ELF-1 (cell line): ENCODE results near the gene DVL1.
A peak's percentile ranks its signal among the peaks of the same experiment; 100 is the strongest.

ENCODE experiments used
- DNase-seq: peaks from one replicate; pipeline ENCODE4 v3.0.0-alpha.2; 2016; ENCODE audit warnings: low read depth, low spot score

DVL1 gene

GRCh38 chr1:1356796-1357401 is 7.7 kb upstream of the DVL1 start:
- DNase-seq = no peak

- no peak for DNase-seq
Observed at GRCh38 chr1:1356166-1356795, 7.1 kb upstream of the DVL1 start.

- DNase-seq = peak; percentile 36
Observed at GRCh38 chr1:1355416-1355815, 6.2 kb upstream of the DVL1 start.

DNA sequence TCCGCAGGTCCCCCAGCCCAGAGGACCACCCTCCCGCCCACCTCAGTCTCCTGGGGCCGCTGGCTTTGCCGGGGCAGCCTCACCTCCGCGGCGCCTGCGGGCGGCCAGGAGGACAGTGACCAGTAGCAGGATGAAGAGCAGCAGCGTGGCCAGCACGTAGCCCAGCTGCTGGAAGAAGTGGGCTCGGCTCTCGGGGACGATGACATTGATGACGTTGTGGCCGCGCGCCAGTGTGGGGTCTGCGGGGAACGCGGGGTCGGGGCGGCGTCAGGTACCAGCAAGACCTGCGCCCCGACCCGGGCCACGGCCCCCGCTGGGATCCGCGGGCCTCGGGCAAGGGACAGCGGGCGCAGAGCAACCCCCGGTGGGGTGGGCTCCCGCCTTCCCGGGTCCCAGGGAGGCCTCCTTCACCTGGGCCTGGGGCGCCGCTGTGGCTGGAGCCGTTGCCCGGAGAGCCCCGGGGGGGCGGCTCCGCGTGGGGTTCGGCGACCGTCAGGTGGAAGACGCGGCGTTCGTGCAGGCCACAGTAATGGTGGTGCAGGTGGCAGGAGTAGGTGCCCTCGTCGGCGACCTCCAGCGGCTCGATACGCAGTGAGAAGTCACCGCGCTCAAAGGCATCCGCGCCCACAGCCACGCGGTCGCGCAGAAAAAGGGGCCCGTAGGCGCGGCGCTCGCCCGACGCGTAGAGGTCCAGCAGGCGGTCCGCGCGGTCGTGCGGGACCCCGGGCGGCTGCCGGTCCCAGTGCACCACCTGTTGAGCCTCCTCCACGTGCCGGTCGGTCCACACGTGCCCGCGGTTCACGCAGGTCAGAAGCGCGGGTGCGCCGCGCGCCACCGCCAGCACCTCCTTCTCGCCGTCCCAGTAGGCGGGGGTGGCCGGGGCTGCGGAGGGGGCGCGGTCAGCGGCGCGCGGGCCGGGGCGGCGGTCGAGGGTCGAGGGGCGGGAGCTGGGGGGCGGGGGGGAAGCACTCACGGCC is 5.3 kb upstream of the DVL1 start:
- no peak for DNase-seq

- DNase-seq = peak; percentile 82
Observed at GRCh38 chr1:1353389-1354151, 4.4 kb upstream of the DVL1 start.

DNA sequence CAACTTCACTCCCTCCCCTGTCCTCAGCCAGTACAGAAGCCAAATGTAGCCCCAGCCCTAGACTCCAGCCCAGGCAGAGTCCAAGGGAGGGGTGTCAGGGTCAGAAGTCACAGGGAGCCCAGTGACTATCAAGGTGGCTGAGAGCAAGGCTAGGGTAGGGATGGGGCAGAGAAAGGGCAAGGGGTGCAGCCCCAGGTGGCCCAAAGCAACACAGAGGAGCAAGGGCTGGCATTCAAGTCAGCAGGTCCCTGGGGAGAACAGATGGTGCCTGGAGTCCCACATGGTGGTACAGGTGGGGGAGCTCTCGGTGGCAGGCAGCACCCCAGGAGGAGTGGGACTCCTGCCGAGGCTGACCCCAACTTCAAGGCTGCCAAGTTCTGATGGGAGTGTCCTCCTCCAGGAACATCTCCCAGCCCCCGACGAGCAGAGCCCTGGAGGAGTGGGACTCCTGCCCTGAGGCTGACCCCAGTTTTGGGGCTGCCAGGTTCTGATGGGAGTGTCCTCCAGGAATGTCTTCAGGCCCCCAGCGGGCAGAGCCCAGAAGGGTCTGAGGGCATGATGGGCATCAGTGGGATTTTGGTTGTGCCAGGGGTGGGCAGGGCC is 3.7 kb upstream of the DVL1 start:
- DNase-seq = no peak

DNA sequence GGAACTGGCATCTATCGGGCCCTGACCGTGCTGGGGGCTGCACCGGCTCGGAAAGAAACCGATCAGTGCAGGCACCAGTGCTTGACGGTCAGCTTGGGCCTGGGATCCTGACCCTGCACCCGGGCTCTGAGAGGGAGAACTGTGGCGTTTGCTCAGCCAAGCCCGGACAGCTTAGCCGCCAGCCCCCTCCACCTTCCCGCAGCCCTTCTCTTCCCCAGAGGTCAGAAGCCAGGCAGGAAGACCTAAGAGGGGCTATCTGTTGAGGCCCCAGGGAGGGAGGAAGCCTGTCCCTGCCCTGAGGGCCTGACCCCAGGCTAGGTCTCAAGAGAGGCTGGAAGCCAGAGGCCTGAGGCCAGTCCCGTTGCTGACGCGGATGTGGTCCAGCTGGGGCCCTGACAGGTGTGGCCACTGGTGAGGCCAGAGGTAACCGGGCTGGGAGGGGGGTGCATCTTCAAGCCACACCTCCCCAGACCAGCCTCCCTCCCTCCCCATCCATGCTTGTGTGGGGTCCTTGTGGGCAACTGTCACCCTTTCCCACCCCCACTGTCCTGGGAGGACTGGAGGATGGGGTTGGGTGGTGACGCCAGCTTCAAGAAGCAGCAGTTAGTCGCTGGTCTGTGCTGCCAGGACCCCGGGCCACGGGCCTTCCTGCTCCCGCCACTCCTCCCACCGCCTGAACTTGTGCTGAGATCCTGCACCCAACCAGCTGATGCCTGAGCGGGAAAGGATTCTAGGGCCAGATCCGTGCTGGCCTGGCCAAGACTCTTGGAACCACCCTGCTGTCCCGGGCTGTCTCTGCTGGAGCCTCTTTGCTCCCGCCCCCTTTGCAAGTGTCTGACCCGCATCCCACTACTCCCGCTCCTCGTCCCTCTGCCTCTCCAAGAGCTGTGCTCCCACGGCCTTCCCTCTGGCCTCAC is 2.6 kb upstream of the DVL1 start:
- DNase-seq = peak; percentile 58

GRCh38 chr1:1348420-1349255 is 580 bp downstream of the DVL1 start:
- DNase-seq = no peak

GRCh38 chr1:1347663-1348419 is 1.4 kb downstream of the DVL1 start:
- peak; percentile 85 for DNase-seq

GRCh38 chr1:1347026-1347595 is 2.1 kb downstream of the DVL1 start:
- no peak for DNase-seq

- no peak for DNase-seq
Observed at GRCh38 chr1:1346501-1346890, 2.7 kb downstream of the DVL1 start.

DNA sequence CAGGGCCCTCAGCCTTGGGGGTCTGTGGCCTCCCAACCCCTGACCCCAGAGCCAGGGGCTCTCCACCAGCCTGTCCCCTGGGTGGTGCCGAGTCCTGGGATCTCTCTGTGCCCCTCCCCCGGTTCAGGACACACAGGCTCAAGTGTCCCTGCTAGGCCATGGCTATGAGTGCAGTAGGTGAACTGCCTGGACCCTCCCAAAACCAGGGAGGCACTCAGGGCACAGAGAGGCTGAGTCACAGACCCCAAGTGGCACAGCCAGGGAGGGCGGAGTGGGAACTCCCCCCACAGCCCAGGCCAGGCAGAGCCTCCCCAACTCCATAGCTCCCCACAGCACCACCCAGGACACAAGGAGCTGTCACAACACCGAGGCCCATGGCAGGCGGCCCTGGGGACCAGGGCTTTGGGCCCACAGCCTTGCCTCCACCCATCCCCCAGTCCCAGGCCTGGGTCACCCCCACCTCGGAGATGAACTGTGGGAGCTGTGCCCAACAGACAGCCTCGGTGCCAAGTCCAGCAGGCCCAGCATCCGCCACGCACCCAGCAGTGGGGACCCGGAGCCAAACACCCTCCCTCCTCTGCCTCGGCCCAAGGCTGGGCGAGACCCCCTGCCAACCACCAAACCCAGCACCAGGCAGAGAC is 3.2 kb downstream of the DVL1 start:
- DNase-seq = no peak

DNA sequence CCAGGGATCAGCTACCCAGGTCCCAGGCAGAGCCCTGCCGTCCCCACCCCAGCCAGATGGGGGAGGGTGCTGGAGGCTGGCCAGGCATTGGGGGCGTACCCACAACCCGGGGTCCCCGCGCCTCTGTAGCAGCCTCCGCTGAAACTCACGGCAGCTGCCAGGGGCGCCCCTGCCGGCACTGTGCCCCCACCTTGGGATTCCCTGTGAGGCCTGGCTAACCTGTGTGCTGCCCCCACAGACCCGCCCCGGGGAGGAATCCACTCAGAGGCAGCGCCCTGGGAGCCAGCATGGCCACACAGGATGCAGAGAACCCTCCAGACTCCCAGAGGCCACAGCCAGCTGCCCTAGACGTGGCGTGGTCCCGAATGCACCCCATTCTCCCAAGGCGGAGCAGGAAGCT is 3.8 kb downstream of the DVL1 start:
- DNase-seq = no peak

DNA sequence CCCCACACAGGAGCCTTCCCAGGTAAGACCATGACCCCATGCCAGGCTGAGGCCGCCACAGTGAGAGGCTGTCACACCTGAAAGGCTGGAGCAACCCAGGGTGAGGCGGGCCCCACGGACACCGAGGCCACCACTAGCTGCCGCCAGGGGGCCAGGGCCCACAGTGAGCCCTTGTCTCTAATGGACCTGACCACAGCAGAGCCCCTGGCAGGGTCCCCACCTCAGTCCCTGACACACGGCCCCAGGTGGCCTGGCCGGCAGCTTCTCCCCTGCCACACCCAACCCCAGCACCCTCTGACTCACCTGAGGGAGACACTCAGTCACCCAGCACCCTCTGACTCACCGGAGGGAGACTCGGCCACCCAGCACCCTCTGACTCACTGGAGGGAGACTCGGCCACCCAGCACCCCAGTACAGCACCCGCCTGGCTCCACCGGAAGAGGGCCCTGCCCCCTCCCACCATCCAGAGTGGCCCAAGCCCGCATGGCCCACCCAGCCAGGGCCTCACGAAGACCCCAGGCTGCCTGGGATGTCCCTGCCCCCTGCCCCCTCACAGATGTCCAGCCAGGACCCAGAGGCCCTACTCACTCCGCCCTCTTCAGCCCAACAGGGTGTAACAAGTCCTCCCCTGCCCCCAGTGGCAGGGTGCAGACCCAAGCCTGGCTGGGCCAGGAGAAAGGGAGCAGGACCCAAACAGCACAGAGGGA is 4.4 kb downstream of the DVL1 start:
- DNase-seq = no peak

- DNase-seq = no peak
Observed at GRCh38 chr1:1343811-1344421, 5.3 kb downstream of the DVL1 start.

DNA sequence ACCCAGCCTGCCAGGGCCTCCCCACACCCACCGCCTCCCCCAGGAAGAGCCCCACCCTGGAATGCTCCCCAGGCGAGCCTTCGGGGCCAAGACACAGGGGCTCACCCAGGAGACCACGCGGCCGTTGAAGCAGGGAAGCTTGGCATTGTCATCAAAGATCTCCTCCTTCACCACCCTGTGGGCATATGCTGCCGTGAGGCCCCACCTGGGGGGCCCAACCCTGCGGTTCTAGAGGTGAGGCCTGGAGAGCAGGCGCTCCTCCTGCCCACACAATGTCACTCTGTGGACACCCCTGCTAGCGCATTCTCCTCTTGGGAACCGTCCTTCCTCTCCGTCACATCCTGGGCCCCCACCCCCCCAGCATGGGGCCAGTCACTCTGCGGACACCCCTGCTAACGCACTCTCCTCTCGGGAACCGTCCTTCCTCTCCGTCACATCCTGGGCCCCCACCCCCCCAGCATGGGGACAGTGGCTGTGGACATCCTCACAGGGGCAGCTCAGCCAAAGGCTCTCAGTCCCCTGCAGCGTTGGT is 6.6 kb downstream of the DVL1 start:
- DNase-seq = no peak
